ENCODE measurements around the gene ZBTB12.
"Not testable (repeated sequence)": the region's sequence is repeated elsewhere in the genome, so short reads cannot be mapped to it uniquely, and the experiment has no call there.

Gene ZBTB12, protein sequence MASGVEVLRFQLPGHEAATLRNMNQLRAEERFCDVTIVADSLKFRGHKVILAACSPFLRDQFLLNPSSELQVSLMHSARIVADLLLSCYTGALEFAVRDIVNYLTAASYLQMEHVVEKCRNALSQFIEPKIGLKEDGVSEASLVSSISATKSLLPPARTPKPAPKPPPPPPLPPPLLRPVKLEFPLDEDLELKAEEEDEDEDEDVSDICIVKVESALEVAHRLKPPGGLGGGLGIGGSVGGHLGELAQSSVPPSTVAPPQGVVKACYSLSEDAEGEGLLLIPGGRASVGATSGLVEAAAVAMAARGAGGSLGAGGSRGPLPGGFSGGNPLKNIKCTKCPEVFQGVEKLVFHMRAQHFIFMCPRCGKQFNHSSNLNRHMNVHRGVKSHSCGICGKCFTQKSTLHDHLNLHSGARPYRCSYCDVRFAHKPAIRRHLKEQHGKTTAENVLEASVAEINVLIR

DNA sequence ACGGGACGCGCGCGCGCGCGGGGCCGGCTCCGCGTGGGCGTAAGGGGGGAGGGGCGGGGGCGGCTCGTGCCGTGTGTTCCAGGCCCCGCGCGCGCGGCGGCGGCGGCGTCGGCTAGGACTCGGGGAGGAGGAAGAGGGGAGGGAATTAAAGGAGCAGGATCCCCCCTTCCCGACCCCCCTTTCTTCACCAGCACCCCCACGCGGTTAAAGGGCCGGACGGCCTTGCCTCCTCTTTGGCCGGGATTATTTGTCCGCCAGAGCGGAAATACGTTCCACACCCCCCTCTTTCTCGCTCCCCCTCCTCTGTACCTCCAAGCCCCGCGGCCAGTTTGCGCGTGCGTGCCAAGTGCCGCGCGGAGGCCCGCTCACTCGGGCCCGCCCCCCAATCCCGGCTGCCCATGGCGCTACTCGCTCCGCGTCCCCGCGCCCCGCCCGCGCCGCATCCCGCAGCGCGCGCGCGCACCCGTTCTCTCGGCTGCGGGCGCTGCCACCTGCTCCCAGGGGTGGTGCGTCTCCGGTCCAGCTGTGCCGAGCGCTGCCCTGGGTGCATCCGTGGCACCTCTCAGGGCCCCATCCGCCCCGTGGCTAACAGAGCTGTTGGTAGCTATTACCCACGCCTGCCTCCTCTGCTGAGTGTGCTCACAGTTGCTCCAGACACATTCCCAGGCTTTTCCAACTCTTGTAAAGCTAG lies at the start of gene ZBTB12:
ZBTB12 (minus strand) TSS at position 134 of the 691 bp plus-strand sequence. CDS start 781 bp downstream, outside the sequence.
- peak; percentile 89 for DNase-seq

DNA sequence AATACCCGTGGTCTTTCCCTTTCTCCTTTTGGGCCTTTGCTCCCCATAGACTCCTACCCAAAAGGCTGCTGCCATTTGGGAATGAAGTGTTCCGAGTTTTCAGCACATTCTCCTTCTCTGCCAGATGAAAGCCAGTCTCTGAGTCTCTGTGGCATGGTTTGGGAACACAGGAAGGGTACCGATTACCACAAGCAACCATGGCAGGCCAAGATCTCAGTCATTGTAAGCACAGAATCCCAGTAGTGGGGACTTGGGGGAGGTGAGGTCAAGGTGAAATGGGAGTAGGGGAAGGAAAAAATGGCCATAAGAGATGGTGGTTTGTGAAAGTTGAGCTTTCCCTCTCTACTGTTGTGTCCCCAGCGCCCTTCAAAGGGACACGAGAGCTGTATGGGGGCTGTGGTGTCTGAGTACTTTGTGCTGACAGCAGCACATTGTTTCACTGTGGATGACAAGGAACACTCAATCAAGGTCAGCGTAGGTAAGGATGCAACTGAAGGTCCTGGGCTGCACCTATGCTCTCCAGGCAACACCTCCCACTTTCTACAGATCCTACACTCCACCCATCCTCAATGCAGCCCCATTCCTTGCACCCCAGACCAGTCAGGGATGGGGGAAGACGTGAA lies 48.2 kb upstream of the ZBTB12 start:
- no peak for DNase-seq

DNA sequence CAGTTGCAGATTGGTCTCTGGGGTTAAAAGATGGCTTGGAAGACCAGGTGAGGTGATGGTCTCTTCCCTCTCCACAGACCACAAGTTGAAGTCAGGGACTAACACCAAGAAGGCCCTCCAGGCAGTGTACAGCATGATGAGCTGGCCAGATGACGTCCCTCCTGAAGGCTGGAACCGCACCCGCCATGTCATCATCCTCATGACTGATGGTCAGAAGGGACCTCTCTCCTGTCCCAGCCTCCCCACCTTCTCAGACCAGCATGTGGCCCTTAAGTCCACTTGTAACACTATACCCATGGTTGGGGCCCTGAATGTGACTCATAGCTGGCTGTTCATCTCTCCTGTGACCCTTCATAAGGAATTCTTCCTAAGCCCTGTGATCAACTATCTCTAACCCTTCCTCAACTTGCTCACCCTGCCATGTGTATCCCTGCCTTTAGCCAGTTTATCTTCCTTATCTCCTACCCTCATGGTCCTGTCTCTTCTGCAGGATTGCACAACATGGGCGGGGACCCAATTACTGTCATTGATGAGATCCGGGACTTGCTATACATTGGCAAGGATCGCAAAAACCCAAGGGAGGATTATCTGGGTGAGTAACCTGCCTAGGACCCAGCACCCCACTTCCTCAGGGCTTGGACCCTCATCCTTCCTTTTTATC lies 47.0 kb upstream of the ZBTB12 start:
- DNase-seq, result no peak

DNA sequence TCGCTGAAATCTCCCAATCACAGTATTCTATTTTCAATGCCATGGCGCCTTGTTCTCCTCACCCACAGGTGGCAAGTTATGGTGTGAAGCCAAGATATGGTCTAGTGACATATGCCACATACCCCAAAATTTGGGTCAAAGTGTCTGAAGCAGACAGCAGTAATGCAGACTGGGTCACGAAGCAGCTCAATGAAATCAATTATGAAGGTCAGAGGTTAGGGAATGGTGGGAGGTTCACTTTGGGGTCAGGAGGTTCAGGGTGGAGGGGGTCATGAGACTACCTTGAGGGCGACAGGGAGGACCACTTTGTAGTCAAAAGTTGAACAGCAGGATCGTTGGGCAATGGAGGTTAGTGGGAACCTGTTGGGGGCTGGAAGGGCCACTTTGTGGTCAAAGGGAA lies 46.4 kb upstream of the ZBTB12 start:
- no peak for DNase-seq

DNA sequence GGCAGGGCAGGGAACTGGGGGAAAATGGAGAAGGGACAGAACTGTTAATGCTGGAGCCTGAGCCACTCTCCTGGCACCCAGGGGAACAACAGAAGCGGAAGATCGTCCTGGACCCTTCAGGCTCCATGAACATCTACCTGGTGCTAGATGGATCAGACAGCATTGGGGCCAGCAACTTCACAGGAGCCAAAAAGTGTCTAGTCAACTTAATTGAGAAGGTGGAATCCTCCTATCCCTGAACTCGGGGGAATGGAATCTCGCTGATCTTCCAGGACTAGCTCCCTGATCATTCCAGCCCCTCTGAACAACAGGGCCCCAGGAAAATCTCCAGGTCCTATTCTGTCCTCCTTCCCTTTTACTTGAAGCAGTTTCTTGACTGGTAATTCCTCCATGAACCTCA lies 46.0 kb upstream of the ZBTB12 start:
- no peak for DNase-seq

DNA sequence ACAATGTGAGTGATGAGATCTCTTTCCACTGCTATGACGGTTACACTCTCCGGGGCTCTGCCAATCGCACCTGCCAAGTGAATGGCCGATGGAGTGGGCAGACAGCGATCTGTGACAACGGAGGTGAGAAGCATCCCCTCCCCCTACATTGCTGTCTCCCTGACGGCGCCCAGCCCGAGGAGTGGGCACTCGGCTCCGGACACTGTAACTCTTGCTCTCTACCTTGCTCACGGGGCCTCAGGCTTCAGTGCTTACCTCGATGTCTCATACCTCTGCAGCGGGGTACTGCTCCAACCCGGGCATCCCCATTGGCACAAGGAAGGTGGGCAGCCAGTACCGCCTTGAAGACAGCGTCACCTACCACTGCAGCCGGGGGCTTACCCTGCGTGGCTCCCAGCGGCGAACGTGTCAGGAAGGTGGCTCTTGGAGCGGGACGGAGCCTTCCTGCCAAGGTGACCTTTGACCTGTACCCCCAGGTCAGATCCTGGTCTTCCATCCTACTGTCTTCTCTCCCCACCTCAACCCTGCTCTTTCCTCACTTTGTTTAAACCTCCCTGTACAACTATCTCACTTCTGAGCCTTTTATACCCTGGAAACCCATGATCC lies 45.3 kb upstream of the ZBTB12 start:
- DNase-seq, result no peak

DNA sequence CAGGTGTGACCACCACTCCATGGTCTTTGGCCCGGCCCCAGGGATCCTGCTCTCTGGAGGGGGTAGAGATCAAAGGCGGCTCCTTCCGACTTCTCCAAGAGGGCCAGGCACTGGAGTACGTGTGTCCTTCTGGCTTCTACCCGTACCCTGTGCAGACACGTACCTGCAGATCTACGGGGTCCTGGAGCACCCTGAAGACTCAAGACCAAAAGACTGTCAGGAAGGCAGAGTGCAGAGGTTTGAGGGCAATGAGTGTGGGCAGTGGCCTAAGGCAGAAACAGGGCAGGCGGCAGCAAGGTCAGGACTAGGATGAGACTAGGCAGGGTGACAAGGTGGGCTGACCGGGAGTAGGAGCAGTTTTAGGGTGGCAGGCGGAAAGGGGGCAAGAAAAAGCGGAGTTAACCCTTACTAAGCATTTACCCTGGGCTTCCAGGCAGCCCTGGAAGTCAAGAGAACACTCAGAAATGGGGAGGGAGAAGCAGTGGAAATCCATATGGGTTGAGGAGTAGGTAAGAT lies 44.5 kb upstream of the ZBTB12 start:
- no peak for DNase-seq

DNA sequence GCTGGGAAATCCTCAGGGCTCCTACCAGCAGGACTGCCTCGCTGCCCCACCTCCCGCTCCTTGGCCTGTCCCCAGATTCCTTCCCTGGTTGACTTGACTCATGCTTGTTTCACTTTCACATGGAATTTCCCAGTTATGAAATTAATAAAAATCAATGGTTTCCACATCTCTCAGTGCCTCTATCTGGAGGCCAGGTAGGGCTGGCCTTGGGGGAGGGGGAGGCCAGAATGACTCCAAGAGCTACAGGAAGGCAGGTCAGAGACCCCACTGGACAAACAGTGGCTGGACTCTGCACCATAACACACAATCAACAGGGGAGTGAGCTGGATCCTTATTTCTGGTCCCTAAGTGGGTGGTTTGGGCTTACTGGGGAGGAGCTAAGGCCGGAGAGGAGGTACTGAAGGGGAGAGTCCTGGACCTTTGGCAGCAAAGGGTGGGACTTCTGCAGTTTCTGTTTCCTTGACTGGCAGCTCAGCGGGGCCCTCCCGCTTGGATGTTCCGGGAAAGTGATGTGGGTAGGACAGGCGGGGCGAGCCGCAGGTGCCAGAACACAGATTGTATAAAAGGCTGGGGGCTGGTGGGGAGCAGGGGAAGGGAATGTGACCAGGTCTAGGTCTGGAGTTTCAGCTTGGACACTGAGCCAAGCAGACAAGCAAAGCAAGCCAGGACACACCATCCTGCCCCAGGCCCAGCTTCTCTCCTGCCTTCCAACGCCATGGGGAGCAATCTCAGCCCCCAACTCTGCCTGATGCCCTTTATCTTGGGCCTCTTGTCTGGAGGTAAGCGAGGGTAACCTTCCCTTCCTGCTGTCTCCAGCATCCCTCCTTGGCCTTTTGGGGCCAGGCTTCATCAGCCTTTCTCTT lies 43.9 kb upstream of the ZBTB12 start, which contains the start of gene CFB:
CFB (plus strand) TSS at position 589 of the 863 bp plus-strand sequence; CDS start at position 716, 127 bp downstream.
- DNase-seq, result no peak

DNA sequence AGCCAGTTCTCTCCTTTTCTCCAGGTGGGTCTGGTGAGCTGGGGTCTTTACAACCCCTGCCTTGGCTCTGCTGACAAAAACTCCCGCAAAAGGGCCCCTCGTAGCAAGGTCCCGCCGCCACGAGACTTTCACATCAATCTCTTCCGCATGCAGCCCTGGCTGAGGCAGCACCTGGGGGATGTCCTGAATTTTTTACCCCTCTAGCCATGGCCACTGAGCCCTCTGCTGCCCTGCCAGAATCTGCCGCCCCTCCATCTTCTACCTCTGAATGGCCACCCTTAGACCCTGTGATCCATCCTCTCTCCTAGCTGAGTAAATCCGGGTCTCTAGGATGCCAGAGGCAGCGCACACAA lies 43.2 kb upstream of the ZBTB12 start:
- DNase-seq, result no peak

DNA sequence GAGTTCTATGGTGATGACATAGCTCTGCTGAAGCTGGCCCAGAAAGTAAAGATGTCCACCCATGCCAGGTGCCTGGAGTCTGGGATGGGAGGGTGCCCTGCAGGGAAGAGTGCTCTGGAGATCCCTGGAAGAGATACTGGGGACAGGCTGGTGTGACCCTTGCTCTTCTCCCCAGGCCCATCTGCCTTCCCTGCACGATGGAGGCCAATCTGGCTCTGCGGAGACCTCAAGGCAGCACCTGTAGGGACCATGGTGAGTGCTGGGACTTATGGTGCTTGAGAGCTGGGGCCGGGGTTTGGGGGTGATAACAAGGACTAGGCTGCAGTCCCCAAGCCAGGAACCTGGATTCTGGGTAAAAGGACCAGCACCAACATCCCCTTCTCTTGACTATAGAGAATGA lies 41.9 kb upstream of the ZBTB12 start:
- DNase-seq, result no peak

DNA sequence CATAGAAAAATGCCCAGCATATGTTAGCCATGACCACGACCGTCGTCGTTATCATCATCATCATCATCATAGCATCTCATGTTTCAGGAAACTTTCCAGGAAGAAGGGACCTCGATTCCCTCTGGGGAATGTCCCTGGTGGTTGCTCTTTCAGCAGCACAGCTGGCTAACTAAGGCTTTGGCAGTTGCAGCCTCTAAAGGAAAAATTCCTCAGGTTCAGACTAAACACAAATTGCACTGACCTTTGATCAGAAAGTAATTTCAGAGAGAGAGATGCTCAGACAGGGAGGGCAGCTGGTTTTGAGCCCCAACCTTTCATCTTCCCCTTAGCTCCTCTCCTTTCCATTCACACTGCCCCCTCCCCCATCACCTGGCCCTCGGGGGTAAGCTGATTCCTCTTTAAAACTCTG lies 38.4 kb upstream of the ZBTB12 start:
- no peak for DNase-seq

DNA sequence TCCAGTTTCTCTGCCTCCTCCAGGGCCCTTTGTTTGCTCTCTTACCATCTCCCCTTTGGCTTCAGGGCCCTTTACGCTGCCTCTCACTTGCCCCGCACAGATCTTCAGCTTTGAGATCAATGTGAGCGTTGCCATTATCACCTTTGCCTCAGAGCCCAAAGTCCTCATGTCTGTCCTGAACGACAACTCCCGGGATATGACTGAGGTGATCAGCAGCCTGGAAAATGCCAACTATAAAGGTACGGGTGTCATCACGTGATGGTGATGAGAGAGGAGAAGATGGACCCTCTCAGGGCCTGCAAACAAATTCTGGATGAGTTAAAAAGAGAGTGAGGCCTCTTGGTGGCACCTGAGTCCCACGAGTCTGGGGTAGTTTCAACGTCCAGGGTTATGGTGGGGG lies 33.9 kb upstream of the ZBTB12 start:
- no peak for DNase-seq

DNA sequence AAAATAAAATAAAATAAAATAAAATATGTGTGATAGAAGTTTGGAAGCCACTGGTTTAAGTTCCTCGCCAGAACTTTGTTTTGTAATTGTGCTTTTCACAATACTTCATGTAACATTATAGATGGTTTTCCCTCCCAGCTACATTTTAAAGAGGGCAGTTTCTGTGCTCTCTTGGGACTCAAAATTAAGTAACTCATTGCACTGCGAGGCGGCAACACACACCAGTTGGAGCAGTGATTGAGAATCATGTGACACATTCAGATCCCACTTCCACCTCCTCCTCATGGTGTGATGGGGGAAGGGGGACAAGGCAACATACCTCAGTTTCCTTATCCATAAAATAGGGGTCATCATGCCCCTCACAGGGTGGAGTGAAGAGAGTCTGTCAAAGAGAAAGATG lies 33.1 kb upstream of the ZBTB12 start:
- no peak for DNase-seq

DNA sequence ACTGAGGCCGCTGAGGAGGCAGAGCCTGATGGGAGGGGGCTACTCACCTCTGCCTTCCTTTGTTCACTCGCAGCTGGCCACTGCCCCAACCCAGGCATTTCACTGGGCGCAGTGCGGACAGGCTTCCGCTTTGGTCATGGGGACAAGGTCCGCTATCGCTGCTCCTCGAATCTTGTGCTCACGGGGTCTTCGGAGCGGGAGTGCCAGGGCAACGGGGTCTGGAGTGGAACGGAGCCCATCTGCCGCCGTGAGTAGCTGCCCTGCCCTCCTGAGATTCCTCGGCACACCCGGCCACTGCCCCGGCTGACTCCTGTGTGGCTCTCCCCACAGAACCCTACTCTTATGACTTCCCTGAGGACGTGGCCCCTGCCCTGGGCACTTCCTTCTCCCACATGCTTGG lies 31.7 kb upstream of the ZBTB12 start:
- DNase-seq, result no peak

DNA sequence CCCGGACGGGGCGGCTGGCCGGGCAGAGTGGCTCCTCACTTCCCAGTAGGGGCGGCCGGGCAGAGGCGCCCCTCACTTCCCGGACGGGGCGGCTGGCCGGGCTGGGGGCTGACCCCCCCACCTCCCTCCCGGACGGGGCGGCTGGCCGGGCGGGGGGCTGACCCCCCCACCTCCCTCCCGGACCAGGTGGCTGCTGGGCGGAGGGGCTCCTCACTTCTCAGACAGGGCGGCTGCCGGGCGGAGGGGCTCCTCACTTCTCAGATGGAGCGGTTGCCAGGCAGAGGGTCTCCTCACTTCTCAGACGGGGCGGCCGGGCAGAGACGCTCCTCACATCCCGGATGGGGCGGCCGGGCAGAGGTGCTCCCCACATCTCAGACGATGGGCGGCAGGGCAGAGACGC lies 30.3 kb upstream of the ZBTB12 start:
- not testable (repeated sequence) for DNase-seq

DNA sequence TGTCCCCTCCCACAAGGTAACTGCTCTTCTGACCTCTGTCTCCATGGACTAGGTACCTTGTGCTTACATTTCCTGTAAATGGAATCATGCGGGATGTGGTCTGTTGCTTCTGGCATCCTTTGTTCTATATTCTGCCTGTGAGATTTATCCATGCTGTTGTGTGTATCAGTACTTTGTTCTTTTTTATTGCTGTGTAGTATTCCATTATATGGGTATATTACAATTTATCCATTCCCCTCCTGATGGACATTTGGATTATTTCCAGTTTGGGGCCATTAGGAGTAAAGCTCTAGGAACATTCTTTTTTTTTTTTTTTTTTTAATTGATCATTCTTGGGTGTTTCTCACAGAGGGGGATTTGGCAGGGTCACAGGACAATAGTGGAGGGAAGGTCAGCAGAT lies 29.1 kb upstream of the ZBTB12 start:
- no peak for DNase-seq

DNA sequence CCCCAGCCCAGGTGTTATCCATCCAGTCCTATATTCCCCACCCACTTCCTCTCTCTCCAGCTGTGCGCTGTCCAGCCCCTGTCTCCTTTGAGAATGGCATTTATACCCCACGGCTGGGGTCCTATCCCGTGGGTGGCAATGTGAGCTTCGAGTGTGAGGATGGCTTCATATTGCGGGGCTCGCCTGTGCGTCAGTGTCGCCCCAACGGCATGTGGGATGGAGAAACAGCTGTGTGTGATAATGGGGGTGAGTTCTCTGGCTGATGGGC lies 26.7 kb upstream of the ZBTB12 start:
- DNase-seq, result no peak

DNA sequence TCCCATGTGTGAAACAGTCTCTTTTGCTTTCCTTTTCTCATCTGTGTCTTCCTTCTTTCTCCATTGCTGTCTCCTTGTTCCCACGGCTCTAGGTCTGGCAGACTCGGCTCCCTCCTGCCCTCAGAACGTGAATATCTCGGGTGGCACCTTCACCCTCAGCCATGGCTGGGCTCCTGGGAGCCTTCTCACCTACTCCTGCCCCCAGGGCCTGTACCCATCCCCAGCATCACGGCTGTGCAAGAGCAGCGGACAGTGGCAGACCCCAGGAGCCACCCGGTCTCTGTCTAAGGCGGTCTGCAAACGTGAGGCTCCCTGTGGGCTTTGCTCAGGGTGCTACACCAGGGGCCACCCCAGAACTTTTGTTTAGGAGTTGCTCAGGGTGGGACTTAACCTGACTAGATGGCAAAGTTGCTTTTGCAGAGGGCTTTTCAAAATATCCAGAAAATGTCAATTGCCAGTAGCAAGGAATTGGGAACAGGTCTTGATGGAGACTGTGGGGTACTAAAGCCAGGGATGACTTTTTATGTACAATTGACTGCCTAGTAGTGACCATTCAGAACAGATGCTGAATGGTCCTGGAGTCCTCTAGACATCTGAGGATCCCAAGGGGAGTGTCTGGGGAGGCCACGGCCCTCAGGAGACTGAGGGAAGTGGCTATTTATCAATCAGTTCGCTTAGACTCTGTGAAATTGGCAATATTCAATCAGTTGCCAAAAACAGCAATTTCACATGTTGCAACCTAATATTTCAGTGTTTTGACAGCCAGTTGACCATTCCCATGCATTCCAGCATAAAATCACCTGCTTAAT lies 26.2 kb upstream of the ZBTB12 start:
- DNase-seq, result no peak

DNA sequence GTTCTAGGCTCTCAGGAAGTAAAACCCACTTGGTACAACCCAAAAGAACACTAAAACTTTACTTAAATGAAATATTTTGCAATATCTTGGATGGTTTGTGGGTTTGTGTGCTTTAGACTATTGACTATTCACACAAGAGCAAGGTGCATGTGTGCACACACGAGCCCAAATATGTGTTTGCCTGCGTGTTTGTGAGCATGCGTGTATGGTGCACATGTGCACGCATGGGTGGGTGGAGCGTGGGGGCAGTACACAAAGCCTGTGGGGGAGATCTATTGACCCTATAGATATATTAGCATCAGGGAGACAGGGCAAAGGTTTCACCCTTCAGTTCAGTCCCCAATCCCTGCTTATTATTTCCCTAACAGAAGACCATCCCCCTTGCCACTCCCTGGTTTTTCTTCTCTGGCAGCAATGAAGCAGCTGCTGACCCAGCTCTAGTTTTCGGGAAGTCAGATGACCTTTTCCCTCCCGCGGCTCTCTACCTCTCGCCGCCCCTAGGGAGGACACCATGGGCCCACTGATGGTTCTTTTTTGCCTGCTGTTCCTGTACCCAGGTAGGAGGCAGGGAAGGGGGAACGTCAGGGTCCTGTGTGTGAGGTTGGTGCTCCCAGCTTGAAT lies 25.5 kb upstream of the ZBTB12 start, which contains the start of gene C2:
C2 (plus strand) TSS at position 476 of the 621 bp plus-strand sequence; CDS start at position 512, 36 bp downstream.
- no peak for DNase-seq

DNA sequence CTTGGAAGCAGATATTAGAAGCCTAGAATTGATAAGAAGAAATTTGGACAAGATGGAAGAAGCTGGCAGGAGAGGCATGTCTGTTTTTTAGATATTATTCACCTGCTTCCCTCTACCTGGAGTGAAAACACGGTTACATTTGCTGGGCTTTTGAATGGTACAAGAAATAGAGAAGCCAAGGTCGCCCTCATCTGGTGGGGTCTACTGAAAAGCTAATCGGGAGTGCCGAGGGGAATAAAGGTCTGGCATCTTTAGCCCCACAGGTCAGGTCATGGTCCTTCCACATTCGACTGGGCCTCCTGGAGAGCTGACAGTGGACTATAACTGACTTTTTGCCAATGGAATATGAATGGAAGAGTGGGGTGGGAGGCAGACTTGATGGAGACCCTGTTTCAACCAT lies 21.1 kb upstream of the ZBTB12 start:
- DNase-seq, result peak; percentile 44
